Measurements from ENCODE around the gene KCNK16. TPM values are rescaled to one million over a fixed set of nuclear protein-coding genes. Genes with fewer than 3 reads are reported as not detected.

The KCNK16 gene
- under 1 TPM in 1 of 8 experiments, not detected in 7; 0.45 TPM for total RNA-seq

DNA sequence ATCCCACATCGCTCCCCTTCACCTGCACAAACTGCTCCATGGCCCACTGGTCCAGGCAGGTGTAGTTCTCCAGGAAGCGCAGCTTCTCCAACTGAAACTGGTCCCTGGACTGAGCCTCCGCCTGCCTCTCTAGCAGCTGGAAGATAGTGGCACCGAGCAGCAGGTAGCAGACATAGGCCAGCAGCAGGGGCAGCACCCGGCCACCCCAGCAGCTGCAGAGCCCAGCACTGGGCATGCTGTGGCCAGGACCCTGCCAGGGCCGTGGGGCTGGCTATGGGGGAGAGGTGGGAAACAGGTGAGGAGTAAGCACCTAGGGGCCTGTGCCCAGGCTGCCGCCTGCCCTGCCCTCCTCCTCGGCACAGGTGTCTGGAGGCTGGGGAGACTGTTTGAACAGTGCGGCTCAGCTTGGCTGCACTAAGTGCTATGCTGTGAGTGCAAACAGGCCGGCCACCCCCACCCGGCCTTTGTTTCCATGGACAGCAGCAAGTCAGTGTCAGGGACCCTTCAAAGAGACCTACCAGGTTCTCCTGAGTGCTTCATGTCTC is at the start of gene KCNK16:
TSS of gene KCNK16 (minus strand) at position 397 of the 545 bp plus-strand sequence. CDS start at position 235, 162 bp downstream.
- in situ Hi-C loops (cut with MboI; ENCODE audit: low pct_unique_long_range_greater_than_20kb in 2 of 9, low sequenced_read_pairs in 9 of 9, unreplicated experiment in 9 of 9), result loop anchor here in 8 of 9 experiments (25.0 kb wide), 5 partner anchors 160 to 460 kb away; no protein-coding TSS in a partner anchor
- H3K27ac ChIP-seq, result peak within 1 kb of the TSS in 1 of 2 donors; percentile 33
- 66 to 100% (median 92%) methylated on average over 1 to 4 of the region's 11 CpGs; no CpG with 5 or more reads in 6 of the 10 experiments for WGBS, 10 experiments
- peak in 1 of 8 experiments; percentile 36 for ATAC-seq (replicated peaks in 6 of 8)
- H3K4me3 ChIP-seq, result no peak within 1 kb of the TSS
- peaks cover 11 to 17% of the 10 kb centered on the region in 2 donors for H3K4me1 ChIP-seq (replicated peaks in 1 of 2)

GRCh38 chr6:39370390-39370789 is 47.9 kb upstream of the KCNK16 start:
- Histone ChIP-seq H3K27ac (no peak overlapping the region), H3K4me1 (replicated peaks in 1 of 2) (peaks cover 5 to 7% of the 10 kb centered on the region in 2 donors), H3K4me3 (no peak overlapping the region)
- ATAC-seq (replicated peaks in 6 of 8), result peak in 1 of 8 experiments; percentile 29
- 50 to 100% (median 83%) methylated on average over 1 to 3 of the region's 3 CpGs; no CpG with 5 or more reads in 4 of the 10 experiments for WGBS, 10 experiments
- in situ Hi-C loops (cut with MboI; ENCODE audit: low pct_unique_long_range_greater_than_20kb in 2 of 9, low sequenced_read_pairs in 9 of 9, unreplicated experiment in 9 of 9), result loop anchor here in 8 of 9 experiments (10.0 to 25.0 kb wide), 7 partner anchors 514 to 1692 kb away; partner anchors contain the start of genes APOBEC2 (in 3 of the 8), NFYA (in 3 of the 8), OARD1 (in 3 of the 8) and TSPO2 (in 1 of the 8)

GRCh38 chr6:39369987-39370386 is 47.5 kb upstream of the KCNK16 start:
- in situ Hi-C loops (cut with MboI; ENCODE audit: low pct_unique_long_range_greater_than_20kb in 2 of 9, low sequenced_read_pairs in 9 of 9, unreplicated experiment in 9 of 9), result loop anchor here in 8 of 9 experiments (10.0 to 25.0 kb wide), 7 partner anchors 515 to 1692 kb away; partner anchors contain the start of genes APOBEC2 (in 3 of the 8), NFYA (in 3 of the 8), OARD1 (in 3 of the 8) and TSPO2 (in 1 of the 8)
- no peak for ATAC-seq (replicated peaks in 6 of 8)
- Histone ChIP-seq H3K4me1 (replicated peaks in 1 of 2) (peaks cover 6 to 7% of the 10 kb centered on the region in 2 donors), H3K27ac (no peak overlapping the region), H3K4me3 (no peak overlapping the region)
- 0 to 89% (median 60%) methylated on average over 1 of the region's 1 CpG; no CpG with 5 or more reads in 3 of the 10 experiments for WGBS, 10 experiments

DNA sequence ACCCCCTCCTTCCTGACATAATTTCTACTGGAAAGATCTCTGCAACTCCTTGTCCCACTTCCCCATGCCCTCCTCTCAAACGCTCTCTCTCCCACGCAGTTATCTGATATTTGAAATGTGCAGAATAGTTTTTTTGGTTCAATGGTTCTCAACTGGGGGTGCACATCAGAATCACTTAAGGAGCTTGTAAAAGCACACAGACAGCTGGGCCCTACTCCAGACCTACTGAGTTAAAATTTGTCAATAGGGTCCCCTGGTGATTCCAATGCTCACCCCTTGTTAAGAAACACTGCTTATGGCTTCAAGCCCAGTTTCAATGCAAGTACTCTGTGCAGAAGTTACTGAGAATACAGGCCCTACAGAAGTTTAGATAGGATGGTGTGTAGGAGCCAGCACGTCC is 45.2 kb upstream of the KCNK16 start:
- in situ Hi-C loops (cut with MboI; ENCODE audit: low pct_unique_long_range_greater_than_20kb in 2 of 9, low sequenced_read_pairs in 9 of 9, unreplicated experiment in 9 of 9), result loop anchor here in 8 of 9 experiments (25.0 kb wide), 6 partner anchors 520 to 1695 kb away; partner anchors contain the start of genes APOBEC2 (in 3 of the 8), NFYA (in 3 of the 8), OARD1 (in 3 of the 8) and TSPO2 (in 1 of the 8)
- H3K4me3 ChIP-seq, result no peak overlapping the region
- 67 to 100% (median 86%) methylated on average over 1 to 3 of the region's 3 CpGs; no CpG with 5 or more reads in 3 of the 10 experiments for WGBS, 10 experiments
- H3K4me1 ChIP-seq (replicated peaks in 1 of 2), result peaks cover 7 to 9% of the 10 kb centered on the region in 2 donors
- ATAC-seq (replicated peaks in 6 of 8), result no peak
- H3K27ac ChIP-seq, result no peak overlapping the region

- Histone ChIP-seq H3K27ac (no peak overlapping the region), H3K4me1 (replicated peaks in 1 of 2) (peaks cover 11 to 13% of the 10 kb centered on the region in 2 donors), H3K4me3 (no peak overlapping the region)
- peak in 1 of 8 experiments; percentile 22 for ATAC-seq (replicated peaks in 6 of 8)
- in situ Hi-C loops (cut with MboI; ENCODE audit: low pct_unique_long_range_greater_than_20kb in 2 of 9, low sequenced_read_pairs in 9 of 9, unreplicated experiment in 9 of 9), result loop anchor here in 8 of 9 experiments (25.0 kb wide), 6 partner anchors 520 to 1695 kb away; partner anchors contain the start of genes APOBEC2 (in 3 of the 8), NFYA (in 3 of the 8), OARD1 (in 3 of the 8) and TSPO2 (in 1 of the 8)
- 38 to 78% (median 67%) methylated on average over 2 to 6 of the region's 9 CpGs; no CpG with 5 or more reads in 4 of the 10 experiments for WGBS, 10 experiments
These were observed 44.6 kb upstream of the KCNK16 start for GRCh38 chr6:39366931-39367618.

DNA sequence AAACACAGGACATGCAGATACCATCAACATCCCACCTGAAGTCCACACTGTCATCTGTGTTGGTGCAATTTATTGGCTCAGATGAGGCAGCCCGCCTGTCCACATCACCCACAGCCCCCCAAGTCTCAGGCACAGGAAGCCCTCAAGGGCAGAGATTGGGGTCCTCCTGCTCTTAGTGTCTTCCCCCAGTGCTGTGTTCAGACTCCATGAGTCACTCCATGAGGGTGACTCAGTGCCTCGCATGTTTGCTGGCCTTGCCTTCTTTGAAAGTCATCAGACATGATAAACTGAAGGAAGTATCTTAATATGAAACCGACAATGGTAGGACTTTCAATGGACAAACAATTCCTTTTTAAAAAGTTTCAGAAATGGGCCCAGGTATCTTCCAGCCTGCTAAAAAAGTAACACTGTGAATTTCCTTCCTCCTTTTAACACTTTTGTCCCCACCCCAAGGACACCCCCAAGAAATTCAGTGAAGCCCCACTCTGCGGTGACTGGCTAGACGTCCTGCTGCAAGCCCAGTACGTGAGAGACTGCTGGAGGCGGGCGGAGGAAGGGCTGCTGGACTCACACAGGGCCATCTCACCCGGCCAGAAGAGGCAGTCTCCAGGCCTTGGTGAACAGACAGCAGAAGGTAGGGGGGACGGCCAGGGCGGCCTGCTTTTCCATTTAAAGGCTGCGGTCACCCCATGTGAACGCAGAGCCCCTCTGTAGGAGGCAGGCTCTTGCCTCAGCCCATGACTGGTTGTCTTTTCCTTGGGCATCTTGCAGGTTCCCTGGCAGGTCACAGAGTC is 43.0 kb upstream of the KCNK16 start:
- H3K27ac ChIP-seq, result no peak overlapping the region
- no peak overlapping the region for H3K4me3 ChIP-seq
- 0 to 86% (median 69%) methylated on average over 1 to 8 of the region's 13 CpGs; no CpG with 5 or more reads in 4 of the 10 experiments for WGBS, 10 experiments
- in situ Hi-C loops (cut with MboI; ENCODE audit: low pct_unique_long_range_greater_than_20kb in 2 of 9, low sequenced_read_pairs in 9 of 9, unreplicated experiment in 9 of 9), result loop anchor here in 8 of 9 experiments (25.0 kb wide), 6 partner anchors 522 to 1697 kb away; partner anchors contain the start of genes APOBEC2 (in 3 of the 8), NFYA (in 3 of the 8), OARD1 (in 3 of the 8) and TSPO2 (in 1 of the 8)
- H3K4me1 ChIP-seq (replicated peaks in 1 of 2), result peaks cover 12 to 13% of the 10 kb centered on the region in 2 donors
- peak in 5 of 8 experiments; percentile 31 to 52 (median 49) for ATAC-seq (replicated peaks in 6 of 8)

DNA sequence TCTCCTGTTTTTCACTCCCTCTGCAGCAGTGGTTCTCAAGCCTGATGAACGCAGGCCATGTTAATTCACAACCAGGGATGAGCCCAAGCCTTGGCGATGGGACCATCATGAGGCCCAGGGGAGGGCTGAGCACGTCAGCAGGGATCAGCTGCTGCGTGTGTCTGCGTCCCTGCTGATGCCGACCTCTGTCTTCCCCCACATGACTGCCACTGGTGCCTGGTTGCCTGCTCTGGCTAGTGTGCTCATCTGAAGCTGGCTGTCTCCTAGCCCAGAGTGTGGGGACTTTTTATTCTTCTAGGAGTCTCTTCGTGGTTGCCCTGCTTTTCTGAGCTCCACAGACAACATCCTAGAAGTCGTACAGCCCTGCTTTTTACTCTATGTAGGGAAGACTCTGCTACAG is 40.8 kb upstream of the KCNK16 start:
- in situ Hi-C loops (cut with MboI; ENCODE audit: low pct_unique_long_range_greater_than_20kb in 2 of 9, low sequenced_read_pairs in 9 of 9, unreplicated experiment in 9 of 9), result loop anchor here in 8 of 9 experiments (25.0 kb wide), 6 partner anchors 524 to 1699 kb away; partner anchors contain the start of genes APOBEC2 (in 3 of the 8), NFYA (in 3 of the 8), OARD1 (in 3 of the 8) and TSPO2 (in 1 of the 8)
- H3K27ac ChIP-seq, result no peak overlapping the region
- peaks cover 12 to 13% of the 10 kb centered on the region in 2 donors for H3K4me1 ChIP-seq (replicated peaks in 1 of 2)
- H3K4me3 ChIP-seq, result no peak overlapping the region
- ATAC-seq (replicated peaks in 6 of 8), result no peak
- 79 to 100% (median 95%) methylated on average over 1 to 8 of the region's 8 CpGs; no CpG with 5 or more reads in 4 of the 10 experiments for WGBS, 10 experiments

DNA sequence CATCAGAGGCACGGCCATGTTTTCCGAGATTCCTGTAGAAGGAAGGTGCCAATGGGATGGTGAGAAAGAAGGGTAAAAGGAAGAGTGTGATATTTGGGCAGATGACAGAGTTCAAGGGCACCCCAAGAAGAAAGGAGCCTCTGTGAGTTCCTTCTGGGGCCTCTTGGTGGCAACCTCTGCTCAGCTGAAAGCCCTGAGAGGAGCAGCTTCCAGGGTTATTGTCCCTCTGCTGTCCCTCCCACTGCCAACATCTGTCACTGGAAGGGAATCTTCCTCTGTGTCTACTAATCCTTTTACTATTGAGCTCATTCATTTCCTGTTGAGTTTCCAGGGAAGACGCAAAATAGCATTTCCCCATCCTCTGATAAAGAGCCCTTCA is 40.0 kb upstream of the KCNK16 start:
- Histone ChIP-seq H3K4me1 (replicated peaks in 1 of 2) (peaks cover 12% of the 10 kb centered on the region in 2 donors), H3K4me3 (no peak overlapping the region), H3K27ac (peak overlapping the region in 1 of 2 donors; percentile 26)
- in situ Hi-C loops (cut with MboI; ENCODE audit: low pct_unique_long_range_greater_than_20kb in 2 of 9, low sequenced_read_pairs in 9 of 9, unreplicated experiment in 9 of 9), result loop anchor here in 8 of 9 experiments (25.0 kb wide), 6 partner anchors 525 to 1700 kb away; partner anchors contain the start of genes APOBEC2 (in 3 of the 8), NFYA (in 3 of the 8), OARD1 (in 3 of the 8) and TSPO2 (in 1 of the 8)
- ATAC-seq (replicated peaks in 6 of 8), result peak; percentile 22 to 74 (median 68)
- 0 to 100% (median 55%) methylated on average over 1 to 3 of the region's 3 CpGs; no CpG with 5 or more reads in 3 of the 10 experiments for WGBS, 10 experiments

GRCh38 chr6:39361657-39362486 is 39.4 kb upstream of the KCNK16 start:
- Histone ChIP-seq H3K4me1 (replicated peaks in 1 of 2) (peaks cover 6 to 8% of the 10 kb centered on the region in 2 donors), H3K4me3 (no peak overlapping the region), H3K27ac (peak overlapping the region in 1 of 2 donors; percentile 26)
- ATAC-seq (replicated peaks in 6 of 8), result peak; percentile 85 to 97 (median 90)
- WGBS, 10 experiments, result 0 to 94% (median 20%) methylated on average over 2 to 15 of the region's 21 CpGs; no CpG with 5 or more reads in 2 of the 10 experiments
- in situ Hi-C loops (cut with MboI; ENCODE audit: low pct_unique_long_range_greater_than_20kb in 2 of 9, low sequenced_read_pairs in 9 of 9, unreplicated experiment in 9 of 9), result loop anchor here in 8 of 9 experiments (25.0 kb wide), 6 partner anchors 525 to 1700 kb away; partner anchors contain the start of genes APOBEC2 (in 3 of the 8), NFYA (in 3 of the 8), OARD1 (in 3 of the 8) and TSPO2 (in 1 of the 8)

- WGBS, 10 experiments, result 69 to 100% (median 70%) methylated on average over 1 to 5 of the region's 9 CpGs; no CpG with 5 or more reads in 7 of the 10 experiments
- H3K27ac ChIP-seq, result no peak overlapping the region
- peaks cover 4 to 8% of the 10 kb centered on the region in 2 donors for H3K4me1 ChIP-seq (replicated peaks in 1 of 2)
- H3K4me3 ChIP-seq, result no peak overlapping the region
- no peak for ATAC-seq (replicated peaks in 6 of 8)
- in situ Hi-C loops (cut with MboI; ENCODE audit: low pct_unique_long_range_greater_than_20kb in 2 of 9, low sequenced_read_pairs in 9 of 9, unreplicated experiment in 9 of 9), result loop anchor here in 8 of 9 experiments (25.0 kb wide), 6 partner anchors 527 to 1702 kb away; partner anchors contain the start of genes APOBEC2 (in 3 of the 8), NFYA (in 3 of the 8), OARD1 (in 3 of the 8) and TSPO2 (in 1 of the 8)
These were observed 37.9 kb upstream of the KCNK16 start for GRCh38 chr6:39360378-39360777.
